Stimulated activated CD4-positive, alpha-beta T cell treated with anti-CD3 and anti-CD28 coated beads, Interleukin-4, amount 100 ng/mL, for 4 hours (primary cell): Measurements from ENCODE around the gene TRAF3.
A peak's percentile ranks its signal among the peaks of the same experiment; 100 is the strongest.

Experiments used
- DNase-seq, 2 experiments: peaks; one replicate each; pipeline ENCODE4 v3.0.0-alpha.2; 2020

The TRAF3 gene

GRCh38 chr14:102910442-102910841, 133.2 kb downstream of the TRAF3 start:
- no peak for DNase-seq

GRCh38 chr14:102911541-102911951, 134.3 kb downstream of the TRAF3 start:
- DNase-seq, result no peak

GRCh38 chr14:102911991-102912761, 134.9 kb downstream of the TRAF3 start:
- no peak for DNase-seq

GRCh38 chr14:102913341-102914211, 136.3 kb downstream of the TRAF3 start:
- no peak for DNase-seq

GRCh38 chr14:102914474-102915291, 137.4 kb downstream of the TRAF3 start:
- no peak for DNase-seq

GRCh38 chr14:102915292-102916110, 138.3 kb downstream of the TRAF3 start:
- DNase-seq, result no peak

GRCh38 chr14:102916347-102917055, 139.3 kb downstream of the TRAF3 start:
- DNase-seq, result no peak

- no peak for DNase-seq
These were observed 139.8 kb downstream of the TRAF3 start for GRCh38 chr14:102917056-102917385.

GRCh38 chr14:102917469-102918211, 140.4 kb downstream of the TRAF3 start:
- peak; percentile 43 to 60 for DNase-seq

GRCh38 chr14:102918438-102918837, 141.2 kb downstream of the TRAF3 start:
- no peak for DNase-seq

- DNase-seq, result no peak
These were observed 143.2 kb downstream of the TRAF3 start for GRCh38 chr14:102920273-102920997.

GRCh38 chr14:102920998-102921304, 143.7 kb downstream of the TRAF3 start:
- DNase-seq, result no peak

GRCh38 chr14:102922490-102923200, 145.4 kb downstream of the TRAF3 start, which contains the start of gene AMN:
TSS of gene AMN (plus strand) at chr14:102922663. CDS start at chr14:102922689, 26 bp downstream.
- DNase-seq, result no peak

GRCh38 chr14:102923201-102923924, 146.1 kb downstream of the TRAF3 start:
- DNase-seq, result no peak

GRCh38 chr14:102923925-102924486, 146.8 kb downstream of the TRAF3 start:
- DNase-seq, result no peak

GRCh38 chr14:102924632-102925588, 147.7 kb downstream of the TRAF3 start:
- no peak for DNase-seq

- no peak for DNase-seq
These were observed 148.4 kb downstream of the TRAF3 start for GRCh38 chr14:102925646-102926045.
